Ovary (tissue), 9 donors: ENCODE data around the gene PAQR5. TPM values are rescaled to one million over a fixed set of nuclear protein-coding genes. Genes with fewer than 3 reads are reported as not detected.
"Not testable (repeated sequence)": the region's sequence is repeated elsewhere in the genome, so short reads cannot be mapped to it uniquely, and the experiment has no call there.

Source experiments
- DNase-seq, 5 donors: peaks; one replicate each; pipeline ENCODE4 v3.0.0-alpha.2; 2019 to 2020
- H3K27ac ChIP-seq, 2 donors: fragments of 200-600 bp; one replicate each; pipeline versions ENCODE4 v1.5.1 to v1.8.0; 2019 to 2022
- H3K27me3 ChIP-seq: fragments of 200-600 bp; one replicate; pipeline ENCODE4 v1.8.0; 2022
- H3K36me3 ChIP-seq: fragments of 200-600 bp; sonication (generic); one replicate; pipeline ENCODE4 v1.5.1; 2019
- H3K4me1 ChIP-seq: one replicate; pipeline ENCODE4 v1.8.1; 2013; ENCODE audit warnings: mild to moderate bottlenecking, moderate library complexity; ENCODE audit not compliant: insufficient read depth
- H3K4me3 ChIP-seq: fragments of 200-600 bp; sonication (generic); one replicate; pipeline ENCODE4 v1.5.1; 2017
- H3K9me3 ChIP-seq, 2 donors: fragments of 200-600 bp in 1 of 2; sonication (generic) in 1 of 2; one replicate each; pipeline versions ENCODE4 v1.5.1 to v1.8.1; 2013 to 2019; ENCODE audit warnings: mild to moderate bottlenecking in 1 of 2, moderate library complexity in 1 of 2
- CTCF ChIP-seq, 3 donors: fragments of 450-650 bp in 2 of 3; fragments of 200-600 bp in 1 of 3; IDR thresholded peaks; one replicate each; pipeline versions ENCODE4 v1.5.1 to v1.8.0; 2016 to 2022; ENCODE audit warnings: antibody characterized with exemption in 3 of 3, mild to moderate bottlenecking in 1 of 3
- EP300 ChIP-seq: sonication (generic); formaldehyde crosslinking; IDR thresholded peaks from one replicate; pipeline ENCODE4 v1.6.1; 2017; ENCODE audit warnings: antibody characterized with exemption
- POLR2A ChIP-seq: fragments of 450-650 bp; IDR thresholded peaks from one replicate; pipeline ENCODE4 v1.6.1; 2017; ENCODE audit warnings: antibody characterized with exemption, mild to moderate bottlenecking, moderate library complexity
- WGBS, 3 donors: extraction: QIAGEN DNeasy Blood & Tissue Kit in 1 of 3; methylation state at CpG; one replicate each; pipeline versions ENCODE4 v1.1.5 to v1.1.7; 2013 to 2017; 5-methylcytosine and 5-hydroxymethylcytosine counted together
- intact Hi-C, 4 donors: fragments of 100-400 bp; cut with DNase I; formaldehyde crosslinking; loops; one replicate each; pipeline versions ENCODE4 v1.11.0 to v1.15.1; 2022 to 2023
- polyA plus RNA-seq, 2 donors: library from polyadenylated mRNA; stranded (reverse); fragments of 200-250 nt in 1 of 2; fragments of 350-450 nt in 1 of 2; fragmentation: Illumina TruSeq in 1 of 2; extraction: RNeasy Lipid Tissue Mini Kit (QIAGEN cat#74804) in 1 of 2; gene quantifications; one replicate each; pipeline ENCODE4 v1.2.3, GENCODE V29; 2013 to 2014
- total RNA-seq, 7 donors: library from RNA; depleted of rRNA in 2 of 7; stranded (reverse); fragments of >200 nt in 2 of 7; fragmentation: NEBNext Ultra II Directional in 3 of 7; extraction: Animal tissue kit (Norgen Biotek cat#: 25700) in 3 of 7; gene quantifications; one replicate each; pipeline versions ENCODE4 v1.1.0 to v1.2.4, GENCODE V29; 2016 to 2023
- donor health status: DM: no; HTN: no; CAD: no; lungs with moderate emphysema.
- donor health status: DM: no; HTN: no; CAD: no.
- donor health status: Bipolar disorder and iron deficiency.
- donor health status: DM: yes; HTN: yes; CAD: no.
- donor health status: DM: no; HTN: no; CAD: no.
- donor health status: DM: yes; HTN: yes; CAD: no.

PAQR5 gene
- total and polyA plus RNA-seq, 9 donors, result 0.12 to 2.4 (median 0.66) TPM

GRCh38 chr15:69299943-69300588, 1.4 kb downstream of the PAQR5 start:
- 79 to 80% (median 80%) methylated on average over 9 of the region's 9 CpGs for WGBS, 3 donors
- Histone ChIP-seq H3K4me3 (no peak overlapping the region), H3K9me3 (no peaks in the 10 kb centered on the region), H3K27me3 (no peaks in the 10 kb centered on the region), H3K4me1 (no peaks in the 10 kb centered on the region), H3K27ac (no peak overlapping the region), H3K36me3 (no peaks in the 10 kb centered on the region)
- intact Hi-C loops, result no loop called here
- no peak for DNase-seq
- TF ChIP-seq POLR2A (no peak), CTCF (IDR thresholded peaks at IDR 0.05) (no peak), EP300 (no peak)

- H3K36me3 ChIP-seq, H3K27me3 ChIP-seq, H3K4me3 ChIP-seq, DNase-seq, H3K9me3 ChIP-seq, H3K4me1 ChIP-seq, H3K27ac ChIP-seq, intact Hi-C loops: not testable (repeated sequence)
- WGBS, 3 donors, result 90 to 96% (median 95%) methylated on average over 8 of the region's 8 CpGs
Measured at GRCh38 chr15:69301101-69301500, 2.4 kb downstream of the PAQR5 start.

- 89 to 93% (median 92%) methylated on average over 6 of the region's 6 CpGs for WGBS, 3 donors
- DNase-seq, H3K27ac ChIP-seq: not testable (repeated sequence)
Measured at GRCh38 chr15:69302087-69302486, 3.4 kb downstream of the PAQR5 start.

GRCh38 chr15:69302929-69303328, 4.2 kb downstream of the PAQR5 start:
- WGBS, 3 donors, result 76 to 83% (median 82%) methylated on average over 3 of the region's 3 CpGs
- no peaks in the 10 kb centered on the region for H3K27me3 ChIP-seq
- intact Hi-C loops, result no loop called here

More at GRCh38 chr15:69302087-69302486, 3.4 kb downstream of the PAQR5 start:
- H3K4me1 ChIP-seq, H3K4me3 ChIP-seq, intact Hi-C loops, H3K36me3 ChIP-seq, H3K9me3 ChIP-seq, H3K27me3 ChIP-seq: not testable (repeated sequence)

GRCh38 chr15:69303337-69304181, 4.8 kb downstream of the PAQR5 start:
- Histone ChIP-seq H3K4me1 (no peaks in the 10 kb centered on the region), H3K36me3 (no peaks in the 10 kb centered on the region), H3K4me3 (no peak overlapping the region), H3K27me3 (no peaks in the 10 kb centered on the region), H3K27ac (no peak overlapping the region), H3K9me3 (no peaks in the 10 kb centered on the region)
- no peak for DNase-seq
- intact Hi-C loops, result no loop called here
- TF ChIP-seq CTCF (IDR thresholded peaks at IDR 0.05), result no peak
- no peak for TF ChIP-seq EP300
- TF ChIP-seq POLR2A, result no peak
- 71 to 74% (median 72%) methylated on average over 6 of the region's 6 CpGs for WGBS, 3 donors

More at GRCh38 chr15:69302929-69303328, 4.2 kb downstream of the PAQR5 start:
- H3K4me3 ChIP-seq, result no peak overlapping the region
- no peak overlapping the region for H3K27ac ChIP-seq
- no peaks in the 10 kb centered on the region for H3K9me3 ChIP-seq
- H3K4me1 ChIP-seq, result no peaks in the 10 kb centered on the region
- TF ChIP-seq POLR2A (no peak), EP300 (no peak), CTCF (IDR thresholded peaks at IDR 0.05) (no peak)
- no peak for DNase-seq
- no peaks in the 10 kb centered on the region for H3K36me3 ChIP-seq
